GM18907 (cell line): ENCODE data around the gene MCFD2.

ENCODE experiments used
- ATAC-seq: cut with Tn5 transposase; IDR thresholded peaks from one replicate; pipeline ENCODE4 v1.9.1; 2021; ENCODE audit warnings: mild to moderate bottlenecking, moderate library complexity; ENCODE audit not compliant: unreplicated experiment

MCFD2 gene

GRCh38 chr2:46852598-46852997, 63.0 kb downstream of the MCFD2 start:
- ATAC-seq: no peak

- ATAC-seq: no peak
These were observed 63.5 kb downstream of the MCFD2 start for GRCh38 chr2:46852124-46852523.
